ENCODE results near the gene UBAP2. TPM values are rescaled to one million over a fixed set of nuclear protein-coding genes. Genes with fewer than 3 reads are reported as not detected.

UBAP2 gene
- total RNA-seq, 1 donor from 2014 or later, result 24.6 TPM

- TF ChIP-seq POLR2A (IDR thresholded peaks at IDR 0.05) (no peak), POLR2AphosphoS5 (IDR thresholded peaks at IDR 0.05; ENCODE audit: insufficient read depth in 1 of 2, low read depth in 1 of 2) (peak in 1 of 2 donors; percentile 38)
These were observed 21.1 kb upstream of the UBAP2 start for GRCh38 chr9:34069831-34070230.

GRCh38 chr9:34065541-34065940 is 16.9 kb upstream of the UBAP2 start:
- intact Hi-C loops (cut with DNase I), result no loop called here
- H3K36me3 ChIP-seq, result no peaks in the 10 kb centered on the region
- no peaks in the 10 kb centered on the region for H3K9me3 ChIP-seq
- H3K4me3 ChIP-seq, result no peak overlapping the region
- no peaks in the 10 kb centered on the region for H3K27me3 ChIP-seq
- no peak for DNase-seq (ENCODE audit: extremely low spot score in 2 of 2)
- no peak for TF ChIP-seq POLR2A (IDR thresholded peaks at IDR 0.05)
- no peak for TF ChIP-seq CTCF (IDR thresholded peaks at IDR 0.05)
- TF ChIP-seq POLR2AphosphoS5 (IDR thresholded peaks at IDR 0.05; ENCODE audit: insufficient read depth in 1 of 2, low read depth in 1 of 2), result no peak
- no peak overlapping the region for H3K27ac ChIP-seq
- H3K4me1 ChIP-seq, result peaks cover 10% of the 10 kb centered on the region

More at GRCh38 chr9:34069831-34070230, 21.1 kb upstream of the UBAP2 start:
- DNase-seq (ENCODE audit: extremely low spot score in 2 of 2), result no peak
- no peaks in the 10 kb centered on the region for H3K9me3 ChIP-seq
- intact Hi-C loops (cut with DNase I), result no loop called here
- no peak overlapping the region for H3K4me3 ChIP-seq
- H3K36me3 ChIP-seq, result no peaks in the 10 kb centered on the region
- H3K27ac ChIP-seq, result peak overlapping the region; percentile 20
- peaks cover 42% of the 10 kb centered on the region for H3K4me1 ChIP-seq
- no peaks in the 10 kb centered on the region for H3K27me3 ChIP-seq

- no peak overlapping the region for H3K27ac ChIP-seq
- no peaks in the 10 kb centered on the region for H3K27me3 ChIP-seq
- no peak overlapping the region for H3K4me3 ChIP-seq
- H3K36me3 ChIP-seq, result no peaks in the 10 kb centered on the region
- DNase-seq (ENCODE audit: extremely low spot score in 2 of 2), result no peak
- no peaks in the 10 kb centered on the region for H3K9me3 ChIP-seq
- TF ChIP-seq POLR2A (IDR thresholded peaks at IDR 0.05) (no peak), CTCF (IDR thresholded peaks at IDR 0.05) (no peak), POLR2AphosphoS5 (IDR thresholded peaks at IDR 0.05; ENCODE audit: insufficient read depth in 1 of 2, low read depth in 1 of 2) (no peak)
- H3K4me1 ChIP-seq, result no peaks in the 10 kb centered on the region
- intact Hi-C loops (cut with DNase I), result no loop called here
These were observed 11.3 kb upstream of the UBAP2 start for GRCh38 chr9:34059954-34060353.

GRCh38 chr9:34059281-34059680 is 10.6 kb upstream of the UBAP2 start:
- H3K4me1 ChIP-seq, result no peaks in the 10 kb centered on the region
- no peak overlapping the region for H3K4me3 ChIP-seq
- intact Hi-C loops (cut with DNase I), result no loop called here
- no peaks in the 10 kb centered on the region for H3K9me3 ChIP-seq
- no peaks in the 10 kb centered on the region for H3K36me3 ChIP-seq
- TF ChIP-seq POLR2A (IDR thresholded peaks at IDR 0.05) (no peak), POLR2AphosphoS5 (IDR thresholded peaks at IDR 0.05; ENCODE audit: insufficient read depth in 1 of 2, low read depth in 1 of 2) (no peak), CTCF (IDR thresholded peaks at IDR 0.05) (no peak)
- no peak for DNase-seq (ENCODE audit: extremely low spot score in 2 of 2)
- no peak overlapping the region for H3K27ac ChIP-seq
- no peaks in the 10 kb centered on the region for H3K27me3 ChIP-seq

GRCh38 chr9:34049630-34050384 is 1.1 kb upstream of the UBAP2 start:
- no peaks in the 10 kb centered on the region for H3K27me3 ChIP-seq
- peak in 1 of 2 donors; percentile 88 for DNase-seq (ENCODE audit: extremely low spot score in 2 of 2)
- H3K27ac ChIP-seq, result peak overlapping the region; percentile 90
- intact Hi-C loops (cut with DNase I), result no loop called here
- H3K9me3 ChIP-seq, result no peaks in the 10 kb centered on the region
- peak overlapping the region; percentile 77 to 90 for H3K4me3 ChIP-seq
- H3K36me3 ChIP-seq, result no peaks in the 10 kb centered on the region
- H3K4me1 ChIP-seq, result peaks cover 37% of the 10 kb centered on the region
- TF ChIP-seq POLR2AphosphoS5 (IDR thresholded peaks at IDR 0.05; ENCODE audit: insufficient read depth in 1 of 2, low read depth in 1 of 2) (no peak), CTCF (IDR thresholded peaks at IDR 0.05) (no peak), POLR2A (IDR thresholded peaks at IDR 0.05) (no peak)
